Renal cortex interstitium (tissue), 11 donors: Measurements from ENCODE around the gene SPEG. TPM values are rescaled to one million over a fixed set of nuclear protein-coding genes. Genes with fewer than 3 reads are reported as not detected.
A peak's percentile ranks its signal among the peaks of the same experiment; 100 is the strongest.

Experiments used
- DNase-seq, 11 donors: peaks; one replicate each; pipeline ENCODE4 v3.0.0-alpha.2; 2013; ENCODE audit warnings: low read depth in 9 of 11, low spot score in 4 of 11; ENCODE audit errors: extremely low read depth in 1 of 11
- polyA plus RNA-seq, 3 donors: library from polyadenylated mRNA; unstranded; fragments of 120-200 nt; gene quantifications; one replicate each; pipeline ENCODE4 v1.2.1, GENCODE V29; 2013; ENCODE audit not compliant: insufficient read length in 3 of 3

Gene SPEG
- polyA plus RNA-seq, 3 donors: 9.2 to 16.8 (median 12.7) TPM

DNA sequence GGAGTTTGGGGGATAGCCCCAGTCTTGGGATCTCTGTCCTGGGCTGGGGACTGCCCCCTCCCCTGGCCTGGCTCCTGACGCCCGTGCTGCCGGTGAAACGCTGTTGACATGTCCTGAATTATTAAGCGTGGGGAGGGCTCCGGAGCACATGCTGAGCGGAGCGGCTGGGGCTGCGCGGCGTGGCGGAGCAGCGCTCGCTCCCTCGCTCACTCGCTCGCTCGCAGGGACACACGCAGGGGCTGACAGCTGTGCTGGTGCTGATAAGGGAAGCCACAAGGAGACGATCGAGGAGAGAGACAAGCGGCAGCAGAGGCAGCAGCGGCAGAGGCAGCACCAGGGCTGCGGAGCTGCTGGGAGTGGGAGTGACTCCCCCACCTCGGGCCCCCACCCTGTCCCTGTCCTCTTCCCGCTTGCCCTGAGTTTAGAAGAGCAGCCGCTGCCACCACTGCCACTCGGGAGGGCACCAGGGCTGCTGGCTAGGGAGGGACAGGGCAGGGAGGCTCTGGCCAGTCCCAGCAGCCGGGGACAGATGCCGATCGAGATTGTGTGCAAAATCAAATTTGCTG, 79.6 kb downstream of the SPEG start, which contains the start of gene ASIC4:
Gene ASIC4 (plus strand): TSS at position 287 of the 566 bp plus-strand sequence. CDS start 243 bp downstream, at position 530.
- no peak for DNase-seq

GRCh38 chr2:219514836-219515235, 80.2 kb downstream of the SPEG start:
- DNase-seq: no peak

DNA sequence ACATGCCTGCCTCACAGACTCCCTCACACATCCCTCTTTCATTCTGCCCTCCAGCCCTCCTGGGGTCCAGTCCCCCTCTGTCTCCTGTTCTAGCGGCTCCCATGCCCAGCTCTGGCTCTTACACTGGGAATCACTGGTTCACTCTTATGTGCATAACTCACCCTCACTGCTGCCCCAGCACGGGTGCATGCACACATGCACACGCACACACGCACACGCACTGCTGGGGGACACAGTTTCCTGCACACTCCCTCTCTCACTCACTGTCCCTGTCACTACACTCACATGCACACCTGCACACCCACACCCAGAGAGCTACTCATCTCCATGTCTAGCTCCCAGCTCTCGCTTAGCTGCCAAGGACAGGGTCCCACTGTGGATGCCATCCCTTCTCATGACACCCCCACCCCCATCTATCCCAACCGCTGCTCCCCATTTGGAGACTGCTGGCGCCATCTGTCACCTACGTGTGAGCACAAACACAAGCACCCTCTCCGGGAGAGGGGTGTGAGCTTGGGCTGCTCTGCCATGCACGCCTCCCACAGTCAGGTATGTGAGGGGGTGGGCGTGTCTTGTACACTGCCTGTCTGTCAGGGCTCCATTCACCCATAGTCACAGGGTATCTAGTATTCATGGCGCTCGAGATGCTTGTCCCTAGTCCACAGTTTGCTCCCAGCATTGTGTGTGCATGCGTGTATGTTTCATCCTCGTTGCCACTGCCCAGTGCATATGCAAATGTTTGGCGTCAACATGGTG, 81.4 kb downstream of the SPEG start:
- DNase-seq: no peak

DNA sequence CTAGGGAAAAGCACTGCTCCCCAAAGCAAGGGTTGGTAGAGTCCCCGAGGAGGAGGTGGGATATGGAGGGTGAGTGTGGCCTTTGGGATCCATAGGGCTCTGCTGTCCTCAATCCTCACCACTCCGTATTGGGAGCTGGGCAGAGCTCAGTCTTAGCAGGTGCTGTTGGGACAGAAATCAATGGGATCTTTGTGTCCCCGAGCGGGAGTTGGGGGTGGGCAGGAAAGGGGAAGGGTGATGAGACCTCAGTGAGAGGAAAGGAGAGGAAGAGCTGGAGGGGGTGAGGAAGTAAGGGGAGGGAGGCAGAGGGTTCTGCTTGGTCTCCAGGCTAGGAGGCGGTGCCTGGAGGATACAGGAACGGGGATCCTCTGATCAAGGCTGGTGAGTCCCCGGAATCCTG, 82.2 kb downstream of the SPEG start:
- DNase-seq: no peak

DNA sequence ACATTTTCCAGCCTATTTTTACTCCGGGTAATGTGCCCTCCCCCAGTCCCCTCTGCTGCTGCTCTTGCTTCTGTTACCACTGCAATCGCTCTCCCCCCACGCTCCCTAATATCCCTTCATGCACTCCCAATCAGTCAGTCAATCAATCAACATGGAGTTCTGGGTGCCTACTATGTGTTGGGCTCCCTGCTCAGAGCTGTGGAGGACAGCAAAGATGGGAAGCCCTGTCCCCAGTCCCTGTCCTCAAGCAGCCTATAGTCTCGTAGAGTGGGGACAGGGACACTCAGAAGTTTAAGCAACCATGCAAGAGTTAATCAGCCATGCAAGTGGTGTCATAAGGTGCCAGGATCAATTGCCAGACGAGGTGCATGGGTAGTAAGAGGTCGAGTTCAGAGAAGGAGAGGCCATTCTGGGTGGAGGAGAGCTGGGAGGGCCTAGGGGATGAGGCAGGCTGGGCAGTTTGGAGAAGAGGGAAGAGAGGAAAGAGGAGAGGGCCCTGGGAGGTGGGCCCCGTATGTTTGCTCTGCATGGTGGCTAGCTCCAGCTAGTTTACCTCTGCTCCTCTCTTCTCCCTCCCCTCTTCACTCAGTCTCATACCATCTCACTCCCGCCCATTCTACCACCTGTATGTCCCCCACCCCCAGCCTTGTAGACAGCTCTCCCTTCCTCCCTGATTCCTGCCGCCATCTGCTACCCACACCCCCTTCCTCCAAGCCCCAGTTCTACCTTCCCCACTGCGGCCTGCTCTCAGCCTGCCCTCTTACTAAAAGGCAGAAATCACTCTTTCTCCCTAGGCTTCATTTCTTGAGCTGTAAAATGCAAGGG, 83.5 kb downstream of the SPEG start:
- DNase-seq: no peak

- DNase-seq: no peak
Observed at GRCh38 chr2:219519526-219519916, 84.9 kb downstream of the SPEG start.

- no peak for DNase-seq
Observed at GRCh38 chr2:219520079-219520478, 85.4 kb downstream of the SPEG start.

DNA sequence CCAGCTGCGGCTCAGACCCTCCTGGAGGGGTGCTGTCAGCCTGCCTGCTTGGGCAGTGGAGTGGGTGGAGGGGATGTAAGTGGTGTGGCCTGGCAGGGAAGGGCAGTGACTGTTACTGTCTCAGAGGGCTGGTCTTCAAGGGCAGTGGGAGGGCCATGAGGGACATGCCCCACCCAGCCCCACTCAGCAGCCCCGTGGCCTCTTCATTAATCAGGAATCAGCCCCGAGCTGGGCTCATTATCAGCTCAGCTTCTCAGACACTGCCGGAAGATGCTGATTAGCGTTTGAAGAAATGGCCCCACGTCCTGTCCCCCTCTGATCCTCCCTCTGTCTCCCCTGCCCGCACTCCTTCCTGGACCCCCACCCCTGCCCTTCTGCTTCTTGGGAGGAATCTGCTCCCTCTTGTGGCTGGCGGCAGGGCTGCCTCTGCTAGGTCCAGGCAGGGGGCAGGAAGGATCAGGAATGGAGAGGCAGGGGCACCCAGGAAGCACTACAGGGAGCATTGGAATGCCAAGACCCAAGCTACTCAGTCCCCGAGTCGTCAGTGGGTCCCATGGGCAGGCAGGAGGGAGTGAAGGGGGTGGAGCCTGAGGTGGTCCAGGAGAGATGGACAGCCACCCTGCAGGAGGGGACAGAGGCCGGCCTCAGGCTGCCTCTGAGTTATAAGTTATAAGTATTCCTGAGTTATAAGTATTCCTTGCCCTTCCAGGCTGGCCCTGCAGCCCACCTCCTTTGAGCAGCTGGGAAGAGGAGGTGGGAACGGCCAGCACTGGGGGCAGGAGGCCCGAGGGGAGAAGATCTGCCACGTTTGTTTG, 86.6 kb downstream of the SPEG start:
- DNase-seq: no peak

DNA sequence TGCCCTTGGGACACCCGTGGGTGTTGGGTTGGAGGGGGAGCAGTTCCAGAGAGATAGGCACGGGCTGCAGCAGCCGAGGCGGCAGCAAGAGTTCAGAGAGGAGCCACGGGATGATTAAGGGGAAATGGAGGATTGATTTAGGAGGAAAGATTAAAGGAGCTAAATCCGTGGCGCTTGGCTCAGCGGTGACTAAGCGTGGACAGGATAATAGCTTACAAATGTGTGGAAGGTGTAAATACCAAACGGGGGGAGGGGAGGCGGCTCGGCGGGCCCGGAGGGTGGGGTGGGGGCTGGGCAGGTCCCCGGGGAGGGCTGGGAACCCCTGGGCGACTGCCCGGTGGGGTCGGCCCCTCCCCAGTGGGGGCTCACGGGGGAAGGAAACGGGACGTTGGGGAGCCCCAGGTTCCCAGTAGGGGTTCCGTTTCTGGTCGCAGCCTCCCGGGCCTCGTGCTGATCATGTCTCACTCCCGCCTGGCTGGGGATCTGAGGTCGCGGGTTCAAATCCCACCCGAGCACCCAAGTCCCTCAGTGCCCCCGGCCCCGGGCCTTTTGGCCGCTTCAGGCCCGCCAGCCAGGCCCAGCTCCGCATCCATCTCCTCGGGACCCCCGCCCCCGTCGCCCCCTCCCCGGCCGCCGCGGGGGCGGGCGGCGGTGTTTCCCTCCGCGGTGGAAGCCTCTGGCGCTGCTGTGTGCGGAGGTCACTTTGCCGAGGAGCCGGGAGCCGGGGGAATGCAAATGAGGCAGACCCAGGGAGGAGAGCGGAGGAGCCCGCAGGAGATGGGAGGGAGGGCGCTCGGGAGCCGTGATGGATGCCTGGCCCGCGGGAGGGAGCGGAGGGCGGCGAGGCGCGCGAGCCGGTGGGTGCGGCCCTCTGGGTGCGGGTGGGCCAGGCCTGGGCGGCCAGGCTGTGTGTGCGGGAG, 87.7 kb downstream of the SPEG start:
- DNase-seq: peak in 1 of 11 donors; percentile 56

- no peak for DNase-seq
Observed at GRCh38 chr2:219523031-219523671, 88.5 kb downstream of the SPEG start.

GRCh38 chr2:219524817-219525216, 90.2 kb downstream of the SPEG start:
- no peak for DNase-seq

DNA sequence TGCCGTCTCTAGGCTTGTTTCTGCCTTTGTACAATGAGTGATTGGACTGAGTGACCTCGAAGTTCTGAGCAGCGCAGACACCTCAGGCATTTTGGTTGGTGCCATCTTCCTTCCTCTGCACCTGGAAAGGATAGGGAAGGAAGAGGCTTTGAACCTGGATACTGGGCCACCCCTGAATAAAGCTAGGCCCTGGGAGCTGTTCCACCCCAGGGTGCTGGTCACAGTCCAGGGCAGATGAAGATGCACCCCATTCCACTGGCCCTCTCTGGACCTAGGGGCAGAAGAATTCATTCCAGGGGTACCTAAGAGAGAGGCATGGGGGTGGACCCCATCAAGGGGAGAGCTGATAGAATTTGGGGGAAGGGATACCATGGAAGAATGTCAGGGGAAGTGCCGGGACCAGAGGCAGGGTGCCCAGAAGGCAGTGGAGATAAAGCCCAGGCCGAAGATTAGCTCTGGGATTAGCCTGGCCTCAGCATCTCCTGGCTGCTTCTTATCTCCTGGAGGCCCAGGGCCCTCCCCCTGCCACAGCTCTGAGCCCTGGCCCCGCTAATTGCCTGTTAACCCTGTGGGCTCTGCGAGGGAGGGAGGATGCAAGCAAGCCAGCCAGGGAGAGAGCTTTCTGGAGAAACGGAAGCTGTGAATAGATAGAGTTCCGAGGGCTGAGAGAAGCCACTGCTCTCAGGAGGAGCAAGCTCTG, 91.0 kb downstream of the SPEG start:
- DNase-seq: no peak

DNA sequence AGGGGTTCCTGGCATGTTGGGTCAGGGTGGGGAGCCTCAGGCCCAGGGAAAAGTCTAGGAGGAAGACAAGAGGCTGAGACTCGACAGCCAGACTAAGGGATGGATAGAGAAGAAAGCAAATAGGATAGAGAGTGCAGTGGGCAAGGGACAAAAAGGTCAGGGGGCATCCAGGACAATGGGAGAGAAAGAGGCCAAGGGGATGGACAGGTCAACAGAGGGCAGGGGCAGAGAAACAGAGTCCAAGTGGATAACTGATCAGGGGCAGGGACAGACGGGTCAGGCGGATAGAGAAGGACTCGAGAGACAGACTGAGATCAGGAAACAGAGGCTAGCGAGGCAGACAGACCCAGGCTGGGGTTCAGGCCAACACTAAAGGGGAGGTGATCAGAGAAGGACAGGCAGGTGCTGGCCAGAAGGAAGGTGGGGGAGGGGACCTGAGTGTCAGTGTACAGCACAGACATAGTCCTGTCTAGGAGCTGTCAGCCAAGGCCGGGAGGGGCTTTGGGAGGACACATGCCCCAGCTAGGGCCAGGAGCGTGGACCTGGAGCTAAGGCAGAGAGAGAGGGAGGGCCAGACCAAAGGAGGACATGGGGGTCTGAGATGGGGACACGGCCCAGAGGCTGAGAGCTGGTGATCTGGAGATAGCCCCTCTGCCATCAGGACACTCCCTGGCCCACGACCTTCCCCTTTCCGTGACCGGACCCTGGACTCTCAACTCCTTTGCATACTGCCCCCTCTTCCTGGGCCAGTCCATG, 91.9 kb downstream of the SPEG start:
- no peak for DNase-seq

- no peak for DNase-seq
Observed at GRCh38 chr2:219527076-219527394, 92.4 kb downstream of the SPEG start.

DNA sequence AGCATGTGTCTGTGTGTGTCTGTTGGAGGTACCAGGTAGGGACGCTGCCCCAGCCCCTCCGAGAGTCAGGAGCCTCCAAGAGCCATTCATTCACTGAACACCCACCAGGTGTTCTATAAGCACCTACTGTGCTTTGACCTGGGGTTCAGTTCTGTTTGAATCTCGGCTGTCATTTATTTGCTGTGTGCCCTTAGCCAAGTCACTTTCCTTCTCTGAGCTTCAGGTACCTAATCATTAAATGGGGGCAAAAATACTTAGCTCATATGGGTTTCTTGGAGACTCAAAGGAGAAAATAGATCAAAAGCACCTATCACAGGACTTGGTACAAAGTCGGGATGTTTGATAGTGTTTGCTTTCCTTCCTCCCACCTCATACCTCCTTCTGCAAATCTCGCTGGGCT, 92.8 kb downstream of the SPEG start:
- DNase-seq: no peak

- peak in 9 of 11 donors; percentile 63 to 83 (median 80) for DNase-seq
Observed at GRCh38 chr2:219530048-219530963, 95.7 kb downstream of the SPEG start.
